C4-2B (cell line): Measurements from ENCODE around the gene BARHL1.

ENCODE experiments used
- H3K27ac ChIP-seq: fragments of 450-650 bp; 2 replicates; pipeline ENCODE4 v1.5.1; 2017
- CTCF ChIP-seq: fragments of 450-650 bp; conservative IDR thresholded peaks from 2 replicates; pipeline ENCODE4 v1.5.1; 2017; ENCODE audit warnings: mild to moderate bottlenecking
- ZFX ChIP-seq: fragments of 450-650 bp; IDR thresholded peaks from 2 replicates; pipeline ENCODE4 v1.6.1; 2017

The BARHL1 gene

GRCh38 chr9:132638240-132638639 is 55.8 kb downstream of the BARHL1 start:
- TF ChIP-seq CTCF: no peak
- TF ChIP-seq ZFX: no peak
- peak overlapping the region; percentile 23 for H3K27ac ChIP-seq

GRCh38 chr9:132639322-132639721 is 56.9 kb downstream of the BARHL1 start:
- TF ChIP-seq ZFX: no peak
- no peak for TF ChIP-seq CTCF

More at GRCh38 chr9:132639322-132639721, 56.9 kb downstream of the BARHL1 start:
- H3K27ac ChIP-seq: no peak overlapping the region
